HEK293 (cell line): Measurements from ENCODE around the gene ABCC3.

Source experiments
- GLIS2 ChIP-seq: fragments of 450-650 bp; formaldehyde crosslinking; IDR thresholded peaks from 2 replicates; pipeline ENCODE4 v1.5.1; 2016; ENCODE audit warnings: missing biosample characterization, missing genetic modification characterization
- KLF16 ChIP-seq: fragments of 450-650 bp; formaldehyde crosslinking; IDR thresholded peaks from 2 replicates; pipeline ENCODE4 v1.5.1; 2017; ENCODE audit warnings: missing biosample characterization, missing genetic modification characterization
- REPIN1 ChIP-seq: fragments of 450-650 bp; formaldehyde crosslinking; IDR thresholded peaks from 2 replicates; pipeline ENCODE4 v1.5.1; 2017; ENCODE audit warnings: missing biosample characterization, missing genetic modification characterization, low read depth
- SETDB1 ChIP-seq: IDR thresholded peaks from one replicate; pipeline ENCODE4 v1.6.1; 2017; ENCODE audit warnings: mild to moderate bottlenecking, low read length, moderate library complexity, mixed read lengths; ENCODE audit not compliant: insufficient read length
- SP7 ChIP-seq: fragments of 450-650 bp; formaldehyde crosslinking; IDR thresholded peaks from 2 replicates; pipeline ENCODE4 v1.5.1; 2016; ENCODE audit warnings: missing biosample characterization, missing genetic modification characterization
- WT1 ChIP-seq: fragments of 450-650 bp; formaldehyde crosslinking; IDR thresholded peaks from 2 replicates; pipeline ENCODE4 v1.5.1; 2016; ENCODE audit warnings: missing biosample characterization, missing genetic modification characterization
- ZBTB17 ChIP-seq: fragments of 450-650 bp; formaldehyde crosslinking; IDR thresholded peaks from 2 replicates; pipeline ENCODE4 v1.5.1; 2016; ENCODE audit warnings: missing biosample characterization, missing genetic modification characterization
- ZFP37 ChIP-seq: fragments of 450-650 bp; formaldehyde crosslinking; IDR thresholded peaks from 2 replicates; pipeline ENCODE4 v1.5.1; 2016; ENCODE audit warnings: missing biosample characterization, missing genetic modification characterization
- ZFP69B ChIP-seq: fragments of 450-650 bp; formaldehyde crosslinking; IDR thresholded peaks from 2 replicates; pipeline ENCODE4 v1.5.1; 2016; ENCODE audit warnings: missing biosample characterization, missing genetic modification characterization
- ZNF121 ChIP-seq: fragments of 450-650 bp; formaldehyde crosslinking; IDR thresholded peaks from 2 replicates; pipeline ENCODE4 v1.5.1; 2016; ENCODE audit warnings: missing biosample characterization, missing genetic modification characterization
- ZNF133 ChIP-seq: fragments of 450-650 bp; formaldehyde crosslinking; IDR thresholded peaks from 2 replicates; pipeline ENCODE4 v1.5.1; 2016; ENCODE audit warnings: missing biosample characterization, missing genetic modification characterization
- ZNF175 ChIP-seq: fragments of 450-650 bp; formaldehyde crosslinking; IDR thresholded peaks from 2 replicates; pipeline ENCODE4 v1.5.1; 2016; ENCODE audit warnings: missing biosample characterization, missing genetic modification characterization
- ZNF18 ChIP-seq: fragments of 450-650 bp; formaldehyde crosslinking; IDR thresholded peaks from 2 replicates; pipeline ENCODE4 v1.5.1; 2016; ENCODE audit warnings: missing biosample characterization, missing genetic modification characterization
- ZNF19 ChIP-seq: fragments of 450-650 bp; formaldehyde crosslinking; IDR thresholded peaks from 2 replicates; pipeline ENCODE4; 2016; ENCODE audit warnings: missing biosample characterization, missing genetic modification characterization, low read depth
- ZNF202 ChIP-seq: fragments of 450-650 bp; formaldehyde crosslinking; IDR thresholded peaks from 2 replicates; pipeline ENCODE4 v1.5.1; 2016; ENCODE audit warnings: missing biosample characterization, missing genetic modification characterization, borderline replicate concordance
- ZNF23 ChIP-seq: fragments of 450-650 bp; formaldehyde crosslinking; IDR thresholded peaks from 2 replicates; pipeline ENCODE4 v1.5.1; 2016; ENCODE audit warnings: missing biosample characterization, missing genetic modification characterization, borderline replicate concordance
- ZNF239 ChIP-seq: fragments of 450-650 bp; formaldehyde crosslinking; IDR thresholded peaks from 2 replicates; pipeline ENCODE4 v1.5.1; 2016; ENCODE audit warnings: missing biosample characterization, missing genetic modification characterization
- ZNF302 ChIP-seq: fragments of 450-650 bp; formaldehyde crosslinking; IDR thresholded peaks from 2 replicates; pipeline ENCODE4 v1.5.1; 2016; ENCODE audit warnings: missing biosample characterization, missing genetic modification characterization, low read depth
- ZNF394 ChIP-seq: fragments of 450-650 bp; formaldehyde crosslinking; IDR thresholded peaks from 2 replicates; pipeline ENCODE4 v1.5.1; 2016; ENCODE audit warnings: missing biosample characterization, missing genetic modification characterization, mild to moderate bottlenecking, moderate library complexity, borderline replicate concordance
- ZNF404 ChIP-seq: fragments of 450-650 bp; formaldehyde crosslinking; IDR thresholded peaks from 2 replicates; pipeline ENCODE4 v1.5.1; 2017; ENCODE audit warnings: missing biosample characterization, missing genetic modification characterization
- ZNF423 ChIP-seq: fragments of 450-650 bp; formaldehyde crosslinking; IDR thresholded peaks from 2 replicates; pipeline ENCODE4 v1.5.1; 2016; ENCODE audit warnings: missing biosample characterization, missing genetic modification characterization
- ZNF433 ChIP-seq: fragments of 450-650 bp; formaldehyde crosslinking; IDR thresholded peaks from 2 replicates; pipeline ENCODE4 v1.5.1; 2016; ENCODE audit warnings: missing biosample characterization, missing genetic modification characterization, low read depth
- ZNF514 ChIP-seq: fragments of 450-650 bp; formaldehyde crosslinking; IDR thresholded peaks from 2 replicates; pipeline ENCODE4 v1.5.1; 2016; ENCODE audit warnings: missing biosample characterization, missing genetic modification characterization
- ZNF544 ChIP-seq: fragments of 450-650 bp; formaldehyde crosslinking; IDR thresholded peaks from 2 replicates; pipeline ENCODE4 v1.5.0; 2017; ENCODE audit warnings: missing biosample characterization, missing genetic modification characterization
- ZNF555 ChIP-seq: fragments of 450-650 bp; formaldehyde crosslinking; conservative IDR thresholded peaks from 2 replicates; pipeline ENCODE4 v1.5.1; 2017; ENCODE audit warnings: missing biosample characterization, mild to moderate bottlenecking, missing genetic modification characterization, inconsistent platforms
- ZNF571 ChIP-seq: fragments of 450-650 bp; formaldehyde crosslinking; IDR thresholded peaks from 2 replicates; pipeline ENCODE4 v1.5.0; 2017; ENCODE audit warnings: missing biosample characterization, missing genetic modification characterization
- ZNF585B ChIP-seq: fragments of 450-650 bp; formaldehyde crosslinking; IDR thresholded peaks from 2 replicates; pipeline ENCODE4 v1.5.1; 2016; ENCODE audit warnings: missing biosample characterization, missing genetic modification characterization
- ZNF610 ChIP-seq: fragments of 450-650 bp; formaldehyde crosslinking; IDR thresholded peaks from 2 replicates; pipeline ENCODE4 v1.5.1; 2016; ENCODE audit warnings: missing biosample characterization, missing genetic modification characterization, borderline replicate concordance
- ZNF692 ChIP-seq: fragments of 450-650 bp; formaldehyde crosslinking; IDR thresholded peaks from 2 replicates; pipeline ENCODE4 v1.5.1; 2016; ENCODE audit warnings: missing biosample characterization, missing genetic modification characterization
- ZNF707 ChIP-seq: fragments of 450-650 bp; formaldehyde crosslinking; IDR thresholded peaks from 2 replicates; pipeline ENCODE4 v1.5.1; 2016; ENCODE audit warnings: missing biosample characterization, missing genetic modification characterization
- ZSCAN16 ChIP-seq: fragments of 450-650 bp; formaldehyde crosslinking; IDR thresholded peaks from 2 replicates; pipeline ENCODE4 v1.5.1; 2016; ENCODE audit warnings: missing biosample characterization, missing genetic modification characterization
- ZSCAN23 ChIP-seq: fragments of 450-650 bp; formaldehyde crosslinking; IDR thresholded peaks from 2 replicates; pipeline ENCODE4 v1.5.1; 2016; ENCODE audit warnings: missing biosample characterization, missing genetic modification characterization
- ZSCAN4 ChIP-seq: fragments of 450-650 bp; formaldehyde crosslinking; IDR thresholded peaks from 2 replicates; pipeline ENCODE4 v1.5.1; 2017; ENCODE audit warnings: missing biosample characterization, missing genetic modification characterization
- TF ChIP-seq, protein P1 (sequence below): fragments of 450-650 bp; formaldehyde crosslinking; IDR thresholded peaks from 2 replicates; pipeline ENCODE4 v1.5.1; 2016; ENCODE audit warnings: missing biosample characterization, missing genetic modification characterization

The ABCC3 gene

DNA sequence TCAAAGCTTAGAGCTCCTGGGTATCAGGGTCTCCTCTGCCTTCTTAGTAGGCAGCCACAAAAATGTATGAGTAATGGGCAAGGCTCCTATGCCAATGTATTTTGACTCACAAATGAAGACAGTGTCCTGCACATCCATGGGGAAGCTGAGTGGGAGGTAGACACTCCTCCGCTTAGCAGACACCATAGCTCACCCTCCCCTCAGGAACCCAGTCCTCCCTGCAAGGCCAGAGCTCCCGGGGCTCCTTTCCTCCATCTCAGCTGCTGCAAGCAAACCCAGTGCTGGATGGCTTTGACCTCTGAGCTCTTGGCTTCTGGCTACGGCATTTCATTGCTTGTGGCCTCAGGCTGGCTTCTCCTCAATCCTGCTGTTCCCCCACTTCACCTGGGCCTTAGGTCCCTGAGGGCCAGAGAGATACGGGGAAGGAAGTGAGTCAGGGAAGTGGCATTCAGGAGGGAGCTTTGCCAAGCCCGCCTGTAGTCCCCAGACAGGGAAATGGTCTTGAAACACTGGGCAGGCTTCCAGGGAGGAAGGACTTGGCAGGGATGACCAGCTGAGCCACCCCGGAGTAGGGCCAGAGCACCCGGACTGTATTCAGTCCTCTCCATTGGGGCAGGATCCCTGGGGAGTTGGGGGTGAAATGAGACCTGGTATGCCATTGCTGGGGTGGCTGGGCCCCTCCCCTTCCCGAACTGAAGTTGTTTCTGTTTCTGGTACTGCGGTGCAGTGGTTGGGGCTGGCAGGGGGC lies 4.5 kb downstream of the ABCC3 start (continued):
- TF ChIP-seq ZNF692 (tag by site-specific recombination) (no peak), ZNF610 (tag by site-specific recombination) (no peak), ZFP37 (tag by site-specific recombination) (0 out of 2 replicates have a peak, but pooled peaks have one; percentile 41), ZNF433 (tag by site-specific recombination) (no peak), KLF16 (no peak), SP7 (tag by site-specific recombination) (peak; percentile 80), ZNF555 (no peak), ZNF707 (tag by site-specific recombination) (no peak), ZSCAN16 (tag by site-specific recombination) (no peak), ZNF23 (no peak), ZNF514 (tag by site-specific recombination) (no peak), SETDB1 (no peak), ZNF571 (tag by site-specific recombination) (no peak), ZNF585B (no peak), ZNF133 (tag by site-specific recombination) (no peak), ZNF544 (no peak), ZNF202 (tag by site-specific recombination) (no peak), ZNF19 (tag by site-specific recombination) (no peak), ZFP69B (tag by site-specific recombination) (peak; percentile 34; the same call in 1 of the 2 replicates), ZNF239 (no peak), ZNF394 (tag by site-specific recombination) (peak; percentile 31; the same call in 1 of the 2 replicates), ZNF18 (no peak), GLIS2 (peak; percentile 75), ZNF302 (tag by site-specific recombination) (no peak), ZNF121 (no peak), ZNF404 (tag by site-specific recombination) (no peak), REPIN1 (tag by site-specific recombination) (no peak), ZBTB17 (tag by site-specific recombination) (peak; percentile 68; the same call in 1 of the 2 replicates), ZSCAN23 (tag by site-specific recombination) (no peak), ZNF175 (tag by site-specific recombination) (no peak), ZSCAN4 (no peak), WT1 (peak; percentile 61), ZNF423 (tag by site-specific recombination) (peak; percentile 47; the same call in 1 of the 2 replicates)
- TF ChIP-seq, protein P1, sequence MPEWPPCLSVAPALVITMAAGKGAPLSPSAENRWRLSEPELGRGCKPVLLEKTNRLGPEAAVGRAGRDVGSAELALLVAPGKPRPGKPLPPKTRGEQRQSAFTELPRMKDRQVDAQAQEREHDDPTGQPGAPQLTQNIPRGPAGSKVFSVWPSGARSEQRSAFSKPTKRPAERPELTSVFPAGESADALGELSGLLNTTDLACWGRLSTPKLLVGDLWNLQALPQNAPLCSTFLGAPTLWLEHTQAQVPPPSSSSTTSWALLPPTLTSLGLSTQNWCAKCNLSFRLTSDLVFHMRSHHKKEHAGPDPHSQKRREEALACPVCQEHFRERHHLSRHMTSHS (tag by site-specific recombination) = no peak
